ENCODE measurements around the gene KCNK4. TPM values are rescaled to one million over a fixed set of nuclear protein-coding genes. Genes with fewer than 3 reads are reported as not detected.

KCNK4 gene
- total RNA-seq, 1 experiment from 2014 or later: 0.28 TPM

- Histone ChIP-seq H4K8ac (replicated peaks; ENCODE audit: insufficient read length, low read depth, low read length) (no peak overlapping the region), H3K27ac (ENCODE audit: insufficient read length, low read depth, low read length) (no peak overlapping the region), H4K91ac (ENCODE audit: insufficient read length, low read depth, low read length) (no peak overlapping the region), H2BK12ac (ENCODE audit: insufficient read length, low read depth, low read length) (no peak overlapping the region), H4K20me1 (ENCODE audit: control insufficient read depth, insufficient read depth, insufficient read length) (no peaks in the 10 kb centered on the region), H4K5ac (ENCODE audit: insufficient read length, low read depth, low read length) (no peak overlapping the region), H3K23ac (ENCODE audit: insufficient read length, low read depth, low read length) (no peak overlapping the region), H3K4me1 (ENCODE audit: insufficient read depth, low read length) (no peaks in the 10 kb centered on the region), H3K27me3 (ENCODE audit: insufficient read depth, low read length) (no peaks in the 10 kb centered on the region), H2BK15ac (ENCODE audit: low read depth, low read length) (no peak overlapping the region), H2AK5ac (ENCODE audit: insufficient read length, low read length) (no peak overlapping the region), H3K79me2 (ENCODE audit: insufficient read depth, low read length) (no peaks in the 10 kb centered on the region), H3K9ac (ENCODE audit: extremely low read depth, insufficient read length, low read length) (no peak overlapping the region), H3K4ac (ENCODE audit: low read depth, low read length) (no peak overlapping the region), H2AFZ (ENCODE audit: low read length) (no peak overlapping the region), H3K18ac (ENCODE audit: insufficient read length, low read depth, low read length) (no peak overlapping the region), H3K9me3 (ENCODE audit: control insufficient read depth, low read depth, low read length) (no peaks in the 10 kb centered on the region), H2BK20ac (ENCODE audit: low read depth, low read length, poor library complexity, severe bottlenecking) (no peak overlapping the region), H2BK120ac (ENCODE audit: low read depth, low read length, poor library complexity, severe bottlenecking) (no peak overlapping the region), H3K4me2 (ENCODE audit: insufficient read depth, insufficient read length, low read length) (no peak overlapping the region), H3K56ac (ENCODE audit: insufficient read length, low read depth, low read length) (no peak overlapping the region), H3K79me1 (ENCODE audit: insufficient read depth, low read depth, low read length, poor library complexity, severe bottlenecking) (no peaks in the 10 kb centered on the region), H3T11ph (ENCODE audit: low read length) (no peak overlapping the region), H3K23me2 (ENCODE audit: insufficient read length, low read depth, low read length, poor library complexity, severe bottlenecking) (peaks cover 15% of the 10 kb centered on the region), H3K14ac (ENCODE audit: insufficient read depth, low read length) (no peak overlapping the region), H2BK5ac (ENCODE audit: insufficient read length, low read length) (no peak overlapping the region)
- no CpG with 5 or more reads among the region's 3 CpGs for WGBS (ENCODE audit: extremely low coverage, insufficient read length, low lambda C conversion rate)
- H3K4me3 Mint-ChIP-seq: peak overlapping the region; percentile 58 to 82; a peak in 3 of 5 replicates
- no peak for TF ChIP-seq CTCF (conservative IDR thresholded peaks at IDR 0.05)
- H3K36me3 Mint-ChIP-seq (ENCODE audit: insufficient read depth in 1 of 3, low read depth in 3 of 3): peaks cover 0 to 24% (median 21%) of the 10 kb centered on the region in 3 experiments; a peak in 6 of 7 replicates
- no peak for DNase-seq
- no peak overlapping the region for H3K27ac Mint-ChIP-seq
- H3K9me3 Mint-ChIP-seq: no peaks in the 10 kb centered on the region; a peak in 1 of 5 replicates
- H3K27me3 Mint-ChIP-seq (ENCODE audit: low read depth): peaks cover 6% of the 10 kb centered on the region
- peaks cover 8 to 12% of the 10 kb centered on the region in 2 experiments for H3K4me1 Mint-ChIP-seq
Observed at GRCh38 chr11:64283092-64283491, 8.0 kb upstream of the KCNK4 start.

Measured in H9 (cell line).